GM18526 (cell line): ENCODE data around the gene SLC66A2.

Source experiments
- POLR2A ChIP-seq: IDR thresholded peaks from 3 replicates; pipeline ENCODE4 v1.6.1; 2011; ENCODE audit not compliant: insufficient read length; ENCODE audit errors: extremely low read depth

The SLC66A2 gene

GRCh38 chr18:79912409-79912991, 39.0 kb downstream of the SLC66A2 start:
- TF ChIP-seq POLR2A = no peak

- no peak for TF ChIP-seq POLR2A
Observed at GRCh38 chr18:79911344-79912270, 39.8 kb downstream of the SLC66A2 start.

DNA sequence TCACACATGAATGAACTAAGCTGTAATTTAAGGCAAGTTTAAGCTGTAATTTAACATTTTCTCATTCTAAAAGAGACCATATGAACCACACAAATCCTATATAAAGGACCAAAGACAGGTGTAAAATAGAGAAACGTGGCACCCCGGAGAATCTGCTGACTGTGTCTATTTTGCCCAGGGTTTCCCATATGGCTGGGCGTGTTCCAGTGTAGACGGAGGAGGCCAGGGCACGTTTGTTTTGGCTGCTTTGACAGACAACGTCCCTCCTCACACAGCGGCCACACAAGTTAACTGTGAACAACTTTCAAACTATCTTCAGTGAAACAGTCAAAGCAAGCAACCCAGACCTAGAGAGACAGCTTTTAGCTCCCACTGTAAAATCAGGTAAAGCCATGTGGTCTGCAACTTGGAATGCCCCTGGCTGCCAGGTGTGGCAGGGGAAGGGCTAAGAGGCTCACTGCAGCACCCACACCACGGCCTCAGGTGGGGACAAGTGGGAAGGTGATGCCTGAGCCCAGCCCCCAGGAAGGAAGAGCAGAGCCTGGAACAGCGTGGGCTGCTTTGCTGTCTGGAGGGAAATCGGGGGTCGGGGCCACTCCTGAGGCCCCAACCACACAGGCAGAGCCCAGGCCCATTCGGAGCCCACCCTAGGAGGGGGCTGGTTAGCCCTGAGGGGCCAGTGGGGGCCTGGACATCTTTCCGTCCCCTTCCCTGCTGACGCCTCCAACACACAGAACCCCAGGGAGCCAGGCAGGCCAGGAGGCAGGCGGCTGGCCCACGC, 40.7 kb downstream of the SLC66A2 start:
- TF ChIP-seq POLR2A = no peak

- TF ChIP-seq POLR2A = no peak
Observed at GRCh38 chr18:79906706-79907105, 44.7 kb downstream of the SLC66A2 start.

- TF ChIP-seq POLR2A = no peak
Observed at GRCh38 chr18:79905993-79906392, 45.5 kb downstream of the SLC66A2 start.

- no peak for TF ChIP-seq POLR2A
Observed at GRCh38 chr18:79905389-79905911, 46.0 kb downstream of the SLC66A2 start.

- TF ChIP-seq POLR2A = no peak
Observed at GRCh38 chr18:79904357-79905147, 46.9 kb downstream of the SLC66A2 start.

DNA sequence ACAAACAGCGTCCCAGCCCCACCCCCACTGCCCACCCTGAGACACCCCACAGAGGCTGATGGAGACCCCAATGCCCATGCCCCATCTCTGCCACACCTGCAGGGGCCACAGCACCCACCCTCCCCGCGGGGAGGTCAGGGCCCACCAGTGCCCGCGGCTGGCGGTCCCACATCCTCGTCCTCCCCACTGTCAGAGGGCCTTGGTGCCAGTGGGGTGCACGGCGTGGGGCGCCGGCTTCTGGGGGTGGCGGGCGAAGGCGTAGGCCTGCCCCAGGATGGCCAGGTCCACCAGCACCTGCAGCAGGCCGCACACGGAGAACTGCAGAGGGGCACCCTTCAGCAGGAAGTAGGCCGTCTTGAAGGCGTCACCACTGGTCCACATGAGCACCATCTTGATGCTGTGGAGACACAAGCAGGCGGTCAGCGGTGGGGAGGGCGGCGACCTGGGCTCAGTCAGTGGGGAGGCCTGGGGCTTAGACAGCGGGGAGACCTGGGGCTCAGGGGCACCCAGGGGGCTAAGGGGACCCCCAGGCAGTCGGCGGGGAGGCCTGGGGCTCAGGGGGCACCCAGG, 47.6 kb downstream of the SLC66A2 start:
- TF ChIP-seq POLR2A = no peak

DNA sequence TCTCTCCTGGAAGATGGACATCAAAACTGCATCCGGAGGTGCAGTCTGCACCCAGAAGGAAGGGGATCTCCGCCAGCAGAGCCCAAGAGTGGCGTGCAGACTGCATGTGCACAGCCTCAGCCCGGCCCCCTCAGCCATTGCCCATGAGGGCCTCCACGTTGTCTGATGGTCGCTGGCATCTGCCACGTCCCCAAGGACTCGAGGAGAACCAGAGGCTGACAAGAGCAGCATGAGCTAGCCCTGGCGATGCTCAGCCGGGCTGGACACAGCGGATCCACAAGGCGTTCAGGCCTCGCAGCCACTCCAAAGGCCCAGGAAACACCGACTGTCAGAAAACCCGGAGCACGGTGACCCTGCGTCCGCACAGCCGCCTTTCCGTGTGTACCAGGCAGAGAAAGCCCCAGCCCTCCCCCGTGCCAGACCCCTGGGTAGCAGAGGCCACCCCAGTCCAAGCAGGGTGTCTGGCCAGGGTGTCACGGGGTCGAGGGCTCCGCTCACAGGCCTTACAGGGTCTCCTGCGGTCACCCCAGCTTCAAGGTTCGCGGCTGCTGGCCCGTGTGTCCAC, 48.3 kb downstream of the SLC66A2 start:
- no peak for TF ChIP-seq POLR2A

DNA sequence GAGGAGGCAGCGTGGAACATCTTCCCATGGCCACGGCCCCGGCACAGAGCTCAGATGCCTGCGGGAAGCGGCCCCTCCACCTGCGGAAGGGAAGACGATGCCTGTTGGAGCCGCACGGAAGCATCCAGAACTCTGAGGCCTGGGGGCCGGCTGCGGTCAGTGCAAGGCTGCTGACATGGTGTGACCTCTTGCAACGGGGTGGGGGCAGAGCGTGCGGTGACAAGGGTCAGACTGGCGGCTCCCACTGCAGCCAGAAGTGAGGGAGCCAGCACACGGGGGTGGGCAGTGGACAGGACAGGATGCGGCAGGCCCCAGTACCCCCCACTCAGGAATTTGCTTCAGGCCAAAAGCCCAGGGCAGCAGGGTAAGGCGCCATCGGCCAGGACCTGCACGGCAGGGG, 48.8 kb downstream of the SLC66A2 start:
- TF ChIP-seq POLR2A = no peak

DNA sequence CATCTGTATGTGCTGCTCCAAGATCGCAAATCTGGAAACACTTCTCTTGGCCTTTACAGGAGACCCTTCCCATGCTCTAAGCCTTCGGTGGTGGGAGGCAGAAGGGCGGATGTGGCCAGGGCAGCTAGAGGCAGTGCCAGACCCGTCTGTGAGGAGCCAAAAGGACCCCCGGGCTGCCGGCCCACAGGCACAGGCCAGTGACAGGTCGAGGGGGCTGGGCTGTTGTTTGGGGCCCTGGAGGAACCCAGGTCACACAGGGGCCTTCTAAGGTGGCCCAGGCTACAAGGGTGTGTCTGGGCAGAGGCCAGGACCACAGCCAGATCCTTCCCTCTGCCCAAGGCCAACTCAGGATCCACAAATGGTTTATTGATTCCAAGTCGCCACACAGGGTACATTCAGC, 49.4 kb downstream of the SLC66A2 start:
- no peak for TF ChIP-seq POLR2A

GRCh38 chr18:79901665-79902064, 49.8 kb downstream of the SLC66A2 start:
- no peak for TF ChIP-seq POLR2A

DNA sequence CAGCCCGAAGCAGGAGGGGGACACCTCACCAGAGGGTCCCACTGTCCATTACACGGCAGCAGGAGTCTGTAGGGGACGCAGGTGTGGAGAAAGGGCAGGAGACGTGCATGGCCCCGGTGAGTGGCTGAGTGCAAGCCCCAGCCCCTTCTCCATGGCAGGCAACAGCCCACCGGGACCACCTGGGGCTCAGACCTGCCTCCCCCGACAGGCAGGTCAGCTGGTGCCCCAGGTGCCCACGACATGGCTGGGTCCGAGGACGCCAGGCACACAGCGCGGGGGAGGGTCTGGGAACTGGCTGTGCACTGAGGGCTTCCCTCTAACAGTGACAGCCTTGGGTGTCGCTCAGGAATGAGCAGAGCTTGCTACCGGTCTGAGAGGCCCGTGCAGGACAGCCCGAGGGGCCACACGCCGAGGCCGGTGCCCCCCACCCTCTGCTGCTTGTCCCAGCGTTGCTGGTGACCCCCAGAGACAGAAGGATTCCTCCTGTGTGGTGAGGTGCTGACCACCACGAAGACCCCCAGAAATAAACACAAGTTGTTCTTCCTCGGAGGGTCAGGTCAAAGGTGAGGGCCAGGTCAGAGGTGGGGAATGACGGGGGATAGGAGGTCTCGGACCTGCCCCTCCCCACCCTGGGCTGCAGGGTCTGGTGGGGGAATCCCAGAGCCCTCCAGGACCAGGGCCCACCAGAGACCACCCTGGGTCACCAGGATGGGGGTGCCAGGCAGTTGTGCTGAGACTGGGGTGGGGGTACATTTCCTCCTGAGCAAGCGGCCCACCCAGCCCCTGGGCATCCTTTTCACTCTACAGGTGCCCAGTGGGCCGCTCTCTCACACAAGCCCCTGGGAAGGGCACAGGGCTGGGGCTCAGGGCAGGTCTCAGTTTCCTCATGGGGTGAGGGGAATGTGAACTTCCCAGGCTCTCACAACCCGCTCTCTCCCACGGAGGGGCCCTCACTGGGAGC, 50.6 kb downstream of the SLC66A2 start:
- TF ChIP-seq POLR2A = no peak
